ENCODE measurements around the gene LRRC55.

Gene LRRC55

DNA sequence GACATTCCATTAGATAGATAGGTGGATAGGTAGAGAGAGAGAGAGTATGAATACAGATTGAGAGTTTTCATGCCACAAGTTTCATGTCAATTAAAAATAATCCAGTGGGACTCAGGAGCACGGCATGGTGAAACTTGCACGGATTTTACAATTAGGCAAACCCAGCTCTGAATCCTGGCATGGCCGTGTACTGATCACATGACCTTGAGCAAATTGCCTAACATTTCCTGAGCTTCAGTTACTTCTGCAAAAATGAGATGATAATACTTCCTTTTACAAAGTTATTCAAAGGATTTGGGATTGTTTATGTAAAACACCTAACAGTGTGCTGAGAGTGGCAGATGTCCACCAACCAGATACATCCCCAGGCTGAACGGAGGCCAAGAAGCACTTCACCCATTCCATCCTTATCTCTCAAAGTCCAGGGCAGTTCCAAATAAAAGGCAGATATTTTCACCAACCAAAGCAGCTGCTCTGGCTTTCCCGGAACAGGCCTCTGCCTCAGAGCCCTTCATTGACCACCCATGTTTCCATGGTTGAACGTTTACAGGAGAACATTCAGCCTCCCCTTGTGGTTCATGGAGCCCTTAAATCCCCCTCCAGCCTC, 37.4 kb downstream of the LRRC55 start:
- no peaks in the 10 kb centered on the region for H3K27me3 ChIP-seq (ENCODE audit: control insufficient read depth in 1 of 2, insufficient read depth in 2 of 2, low read length in 2 of 2)
- no peak overlapping the region for H3K4me3 ChIP-seq (ENCODE audit: low read length in 2 of 2)

DNA sequence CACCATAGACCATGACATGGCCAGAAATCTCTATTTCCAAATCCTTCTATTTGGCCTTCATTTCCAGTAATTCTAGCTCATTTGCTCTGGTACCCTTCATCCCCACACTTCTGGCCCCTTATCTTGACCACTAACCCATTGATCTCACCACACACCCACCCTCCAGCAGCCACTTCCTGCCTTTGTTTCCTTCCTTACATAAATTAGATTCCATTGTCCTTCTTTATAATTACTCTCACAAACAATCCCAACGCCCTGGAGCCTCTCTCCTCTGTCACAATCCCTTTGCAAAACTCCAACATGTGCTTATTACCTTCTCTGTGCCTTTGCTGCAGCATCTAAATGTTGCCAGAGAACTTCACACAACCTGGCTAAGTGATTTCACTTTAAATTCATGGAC, 40.5 kb downstream of the LRRC55 start:
- no peak overlapping the region for H3K9ac ChIP-seq (ENCODE audit: low read length in 2 of 2)
- no peaks in the 10 kb centered on the region for H3K36me3 ChIP-seq (ENCODE audit: control insufficient read depth in 2 of 2, insufficient read depth in 2 of 2, low read length in 2 of 2)
- no peak overlapping the region for H3K27ac ChIP-seq (ENCODE audit: low read length)
- H3K4me3 ChIP-seq (ENCODE audit: low read length in 2 of 2) = no peak overlapping the region
- no peaks in the 10 kb centered on the region for H3K4me1 ChIP-seq (ENCODE audit: control insufficient read depth, insufficient read depth, low read length)
- no peaks in the 10 kb centered on the region for H3K27me3 ChIP-seq (ENCODE audit: control insufficient read depth in 1 of 2, insufficient read depth in 2 of 2, low read length in 2 of 2)
- no peaks in the 10 kb centered on the region for H3K9me3 ChIP-seq (ENCODE audit: control insufficient read depth in 2 of 2, low read length in 2 of 2)

More for the DNA sequence above, 37.4 kb downstream of the LRRC55 start:
- Histone ChIP-seq H3K9ac (ENCODE audit: low read length in 2 of 2) (no peak overlapping the region), H3K9me3 (ENCODE audit: control insufficient read depth in 2 of 2, low read length in 2 of 2) (no peaks in the 10 kb centered on the region), H3K4me1 (ENCODE audit: control insufficient read depth, insufficient read depth, low read length) (peaks cover 5% of the 10 kb centered on the region), H3K27ac (ENCODE audit: low read length) (no peak overlapping the region), H3K36me3 (ENCODE audit: control insufficient read depth in 2 of 2, insufficient read depth in 2 of 2, low read length in 2 of 2) (no peaks in the 10 kb centered on the region)

DNA sequence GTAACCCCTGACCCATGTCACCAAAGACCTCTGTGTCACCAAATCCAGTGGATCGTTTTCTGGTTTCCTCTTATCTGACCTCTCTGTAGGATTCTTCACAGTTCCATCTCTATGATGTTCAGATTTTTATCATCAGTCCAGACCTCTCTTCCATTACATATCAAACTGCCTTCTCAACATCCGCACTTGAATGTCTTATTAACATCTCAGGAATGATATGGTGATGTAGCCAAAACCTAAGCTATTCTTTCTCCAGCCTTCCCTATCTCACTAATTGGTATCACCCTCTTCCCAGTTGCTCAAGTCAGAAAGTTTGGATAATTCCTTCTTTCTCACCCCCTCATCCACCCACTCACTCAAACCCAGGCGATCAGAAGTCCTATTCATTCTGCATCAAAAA, 41.8 kb downstream of the LRRC55 start:
- no peak overlapping the region for H3K27ac ChIP-seq (ENCODE audit: low read length)
- H3K9ac ChIP-seq (ENCODE audit: low read length in 2 of 2) = no peak overlapping the region
- H3K4me1 ChIP-seq (ENCODE audit: control insufficient read depth, insufficient read depth, low read length) = no peaks in the 10 kb centered on the region
- H3K4me3 ChIP-seq (ENCODE audit: low read length in 2 of 2) = no peak overlapping the region
- H3K27me3 ChIP-seq (ENCODE audit: control insufficient read depth in 1 of 2, insufficient read depth in 2 of 2, low read length in 2 of 2) = no peaks in the 10 kb centered on the region
- no peaks in the 10 kb centered on the region for H3K9me3 ChIP-seq (ENCODE audit: control insufficient read depth in 2 of 2, low read length in 2 of 2)
- H3K36me3 ChIP-seq (ENCODE audit: control insufficient read depth in 2 of 2, insufficient read depth in 2 of 2, low read length in 2 of 2) = no peaks in the 10 kb centered on the region

DNA sequence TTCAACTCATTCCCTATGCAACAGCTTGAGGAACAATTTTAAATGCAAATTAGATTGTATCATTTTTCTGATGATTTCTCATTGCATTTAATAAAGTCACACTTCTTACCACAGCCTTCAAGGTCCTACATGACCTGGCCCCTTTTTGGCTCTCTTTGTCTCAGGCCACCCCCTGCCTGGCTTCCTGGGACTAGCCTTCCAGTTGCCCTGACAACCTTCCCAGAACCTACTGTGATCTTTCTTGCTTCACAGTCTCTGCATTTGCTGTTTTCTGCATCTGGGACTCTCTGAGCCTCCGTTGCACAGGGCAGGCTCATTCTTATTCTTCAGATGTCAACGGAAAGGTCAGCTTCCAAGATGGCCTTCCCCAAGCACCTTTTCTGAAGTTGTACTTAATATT, 42.4 kb downstream of the LRRC55 start:
- H3K9ac ChIP-seq (ENCODE audit: low read length in 2 of 2) = no peak overlapping the region
- H3K36me3 ChIP-seq (ENCODE audit: control insufficient read depth in 2 of 2, insufficient read depth in 2 of 2, low read length in 2 of 2) = no peaks in the 10 kb centered on the region

DNA sequence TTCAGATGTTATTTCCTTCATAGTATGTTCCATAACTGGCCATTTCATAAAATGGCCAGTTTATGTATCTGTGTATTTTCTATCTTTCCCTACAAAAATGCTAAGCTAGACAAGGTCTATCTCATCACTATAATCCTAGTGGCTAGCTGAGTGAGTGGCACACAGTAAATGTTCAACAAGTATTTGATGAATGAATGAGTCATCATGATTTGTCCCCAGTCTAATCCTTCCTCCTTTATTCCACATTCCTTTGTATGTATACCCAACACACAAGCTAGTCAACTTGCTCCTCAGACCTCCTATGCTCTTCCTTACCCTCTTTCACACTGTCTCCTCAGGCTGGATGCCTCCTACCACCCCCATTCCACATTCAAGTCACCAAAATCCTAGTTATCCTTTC, 42.8 kb downstream of the LRRC55 start:
- Histone ChIP-seq H3K27me3 (ENCODE audit: control insufficient read depth in 1 of 2, insufficient read depth in 2 of 2, low read length in 2 of 2) (no peaks in the 10 kb centered on the region), H3K27ac (ENCODE audit: low read length) (no peak overlapping the region), H3K9ac (ENCODE audit: low read length in 2 of 2) (no peak overlapping the region), H3K36me3 (ENCODE audit: control insufficient read depth in 2 of 2, insufficient read depth in 2 of 2, low read length in 2 of 2) (no peaks in the 10 kb centered on the region), H3K9me3 (ENCODE audit: control insufficient read depth in 2 of 2, low read length in 2 of 2) (no peaks in the 10 kb centered on the region), H3K4me3 (ENCODE audit: low read length in 2 of 2) (no peak overlapping the region), H3K4me1 (ENCODE audit: control insufficient read depth, insufficient read depth, low read length) (no peaks in the 10 kb centered on the region)

More for the DNA sequence above, 42.4 kb downstream of the LRRC55 start:
- H3K27ac ChIP-seq (ENCODE audit: low read length) = no peak overlapping the region
- H3K27me3 ChIP-seq (ENCODE audit: control insufficient read depth in 1 of 2, insufficient read depth in 2 of 2, low read length in 2 of 2) = no peaks in the 10 kb centered on the region
- H3K4me3 ChIP-seq (ENCODE audit: low read length in 2 of 2) = no peak overlapping the region
- H3K4me1 ChIP-seq (ENCODE audit: control insufficient read depth, insufficient read depth, low read length) = no peaks in the 10 kb centered on the region
- H3K9me3 ChIP-seq (ENCODE audit: control insufficient read depth in 2 of 2, low read length in 2 of 2) = no peaks in the 10 kb centered on the region

DNA sequence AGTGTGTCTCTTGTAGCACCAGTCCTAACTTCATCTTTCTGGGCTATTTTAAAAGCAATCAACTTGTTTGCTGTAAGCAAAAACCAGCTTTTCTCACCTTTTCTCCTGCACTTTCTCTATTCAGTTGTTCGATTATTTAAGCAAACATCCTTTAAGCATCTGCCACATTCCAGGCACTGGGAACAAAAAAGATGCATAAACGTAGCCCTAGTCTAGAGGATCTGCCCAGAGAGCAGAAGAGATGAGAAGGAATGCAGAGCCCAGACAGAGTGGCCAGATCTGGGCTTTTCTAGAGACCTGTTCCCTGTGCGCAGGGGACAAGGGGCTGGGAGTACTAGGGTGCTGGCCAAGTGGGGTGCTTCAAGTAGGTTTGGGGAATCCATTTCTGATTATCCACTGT, 46.8 kb downstream of the LRRC55 start:
- no peaks in the 10 kb centered on the region for H3K4me1 ChIP-seq (ENCODE audit: control insufficient read depth, insufficient read depth, low read length)
- no peak overlapping the region for H3K27ac ChIP-seq (ENCODE audit: low read length)
- no peak overlapping the region for H3K4me3 ChIP-seq (ENCODE audit: low read length in 2 of 2)
- no peaks in the 10 kb centered on the region for H3K9me3 ChIP-seq (ENCODE audit: control insufficient read depth in 2 of 2, low read length in 2 of 2)
- H3K36me3 ChIP-seq (ENCODE audit: control insufficient read depth in 2 of 2, insufficient read depth in 2 of 2, low read length in 2 of 2) = no peaks in the 10 kb centered on the region
- H3K27me3 ChIP-seq (ENCODE audit: control insufficient read depth in 1 of 2, insufficient read depth in 2 of 2, low read length in 2 of 2) = peaks cover 0 to 2% of the 10 kb centered on the region in 2 donors
- H3K9ac ChIP-seq (ENCODE audit: low read length in 2 of 2) = no peak overlapping the region

DNA sequence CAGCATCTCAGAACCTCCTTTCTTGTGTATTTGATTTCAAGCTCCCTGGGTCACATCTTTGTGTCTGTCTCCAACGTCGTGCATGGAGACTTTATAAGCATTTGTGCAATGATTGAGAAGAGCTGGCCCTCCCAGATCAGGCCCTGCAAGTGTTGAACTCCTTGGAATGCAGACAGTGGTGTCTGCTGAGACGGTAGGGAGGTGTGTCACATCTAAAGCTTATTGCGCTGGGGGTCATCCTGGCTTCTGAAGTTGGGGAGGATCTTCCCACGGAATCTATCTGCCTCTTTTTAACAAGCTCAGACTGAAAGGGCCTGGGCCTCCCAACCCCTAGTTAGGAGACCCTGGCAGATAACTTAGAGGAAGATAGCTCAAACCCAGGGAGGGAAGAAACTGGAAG, 48.6 kb downstream of the LRRC55 start:
- peaks cover 0 to 9% of the 10 kb centered on the region in 2 donors for H3K27me3 ChIP-seq (ENCODE audit: control insufficient read depth in 1 of 2, insufficient read depth in 2 of 2, low read length in 2 of 2)

DNA sequence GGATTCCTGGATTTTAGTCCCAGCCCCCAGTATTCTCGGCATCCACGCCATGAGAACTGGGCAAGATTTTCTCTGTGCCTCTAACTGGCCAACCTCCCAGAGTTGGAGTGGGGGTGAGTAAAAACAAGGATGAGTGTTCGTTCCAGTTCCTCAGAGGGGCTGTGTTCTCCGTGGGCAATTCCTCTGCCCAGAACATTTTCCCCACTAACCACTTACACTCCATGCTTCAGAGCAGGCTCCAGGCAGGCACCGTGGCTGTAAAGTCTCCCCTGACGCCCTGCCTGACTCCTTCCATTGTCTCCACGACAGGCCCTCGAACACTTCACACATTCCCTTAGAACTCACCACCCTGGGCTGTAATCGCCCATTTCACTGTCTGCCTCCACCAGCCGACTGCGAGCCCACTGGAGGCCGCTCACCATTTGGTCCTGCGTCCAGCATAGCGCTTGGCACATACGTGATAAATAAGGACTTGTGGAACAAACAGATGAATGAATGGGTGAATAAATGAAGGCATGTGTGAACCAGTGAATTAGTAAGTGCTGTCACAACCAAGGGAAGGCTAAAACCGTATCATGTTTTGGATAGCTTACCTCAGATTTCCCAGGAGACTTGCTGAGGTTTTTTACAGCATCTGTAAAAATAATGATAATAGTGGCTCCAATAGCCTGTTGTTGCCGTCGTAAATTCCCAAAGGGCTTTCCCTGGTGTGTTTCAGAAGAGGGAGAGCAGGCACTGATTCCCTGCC, 49.2 kb downstream of the LRRC55 start:
- H3K4me3 ChIP-seq (ENCODE audit: low read length in 2 of 2) = no peak overlapping the region
- no peak overlapping the region for H3K27ac ChIP-seq (ENCODE audit: low read length)
- no peak overlapping the region for H3K9ac ChIP-seq (ENCODE audit: low read length in 2 of 2)
- no peaks in the 10 kb centered on the region for H3K36me3 ChIP-seq (ENCODE audit: control insufficient read depth in 2 of 2, insufficient read depth in 2 of 2, low read length in 2 of 2)
- peaks cover 0 to 14% of the 10 kb centered on the region in 2 donors for H3K27me3 ChIP-seq (ENCODE audit: control insufficient read depth in 1 of 2, insufficient read depth in 2 of 2, low read length in 2 of 2)
- no peaks in the 10 kb centered on the region for H3K9me3 ChIP-seq (ENCODE audit: control insufficient read depth in 2 of 2, low read length in 2 of 2)
- H3K4me1 ChIP-seq (ENCODE audit: control insufficient read depth, insufficient read depth, low read length) = no peaks in the 10 kb centered on the region

More for the DNA sequence above, 48.6 kb downstream of the LRRC55 start:
- Histone ChIP-seq H3K4me3 (ENCODE audit: low read length in 2 of 2) (no peak overlapping the region), H3K4me1 (ENCODE audit: control insufficient read depth, insufficient read depth, low read length) (no peaks in the 10 kb centered on the region), H3K36me3 (ENCODE audit: control insufficient read depth in 2 of 2, insufficient read depth in 2 of 2, low read length in 2 of 2) (no peaks in the 10 kb centered on the region), H3K9me3 (ENCODE audit: control insufficient read depth in 2 of 2, low read length in 2 of 2) (no peaks in the 10 kb centered on the region), H3K27ac (ENCODE audit: low read length) (no peak overlapping the region), H3K9ac (ENCODE audit: low read length in 2 of 2) (no peak overlapping the region)

DNA sequence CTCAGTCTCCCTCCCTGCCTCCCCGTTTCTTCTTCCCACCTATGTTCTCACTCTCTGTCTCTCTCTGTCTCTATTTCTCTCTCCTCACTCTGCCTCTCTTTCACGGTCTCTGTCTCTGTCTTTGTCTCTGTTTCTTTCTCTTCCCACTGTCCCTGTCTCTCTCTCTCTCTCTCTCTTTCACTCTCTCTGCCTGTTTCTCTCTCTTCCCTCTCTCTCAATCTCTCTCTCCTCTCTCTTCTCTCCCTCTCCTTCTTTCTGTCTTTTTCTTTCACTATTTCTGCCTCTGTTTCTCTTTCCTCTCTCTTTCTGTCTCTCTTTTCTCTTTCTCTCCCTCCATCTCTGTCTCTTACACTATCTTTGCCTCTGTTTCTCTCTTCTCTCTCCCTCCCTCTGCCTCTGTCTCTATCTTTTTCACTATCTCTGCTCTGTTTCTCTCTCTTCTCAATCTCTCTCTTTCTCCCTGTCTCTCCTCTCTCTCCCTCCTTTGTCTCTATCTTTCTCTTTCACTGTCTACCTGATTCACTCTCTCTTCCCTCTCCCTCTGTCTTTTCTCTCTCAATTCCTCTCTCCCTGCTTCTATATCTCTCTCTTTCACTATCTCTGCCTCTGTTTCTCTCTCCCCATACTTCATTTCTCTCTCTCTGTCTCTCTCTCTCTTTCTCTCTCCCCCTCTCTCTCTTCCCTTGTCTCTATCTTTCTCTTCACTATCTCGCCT, 49.9 kb downstream of the LRRC55 start:
- Histone ChIP-seq H3K27me3 (ENCODE audit: control insufficient read depth in 1 of 2, insufficient read depth in 2 of 2, low read length in 2 of 2) (peaks cover 0 to 20% of the 10 kb centered on the region in 2 donors), H3K9ac (ENCODE audit: low read length in 2 of 2) (no peak overlapping the region), H3K4me1 (ENCODE audit: control insufficient read depth, insufficient read depth, low read length) (no peaks in the 10 kb centered on the region), H3K4me3 (ENCODE audit: low read length in 2 of 2) (no peak overlapping the region), H3K9me3 (ENCODE audit: control insufficient read depth in 2 of 2, low read length in 2 of 2) (no peaks in the 10 kb centered on the region), H3K27ac (ENCODE audit: low read length) (no peak overlapping the region), H3K36me3 (ENCODE audit: control insufficient read depth in 2 of 2, insufficient read depth in 2 of 2, low read length in 2 of 2) (no peaks in the 10 kb centered on the region)

DNA sequence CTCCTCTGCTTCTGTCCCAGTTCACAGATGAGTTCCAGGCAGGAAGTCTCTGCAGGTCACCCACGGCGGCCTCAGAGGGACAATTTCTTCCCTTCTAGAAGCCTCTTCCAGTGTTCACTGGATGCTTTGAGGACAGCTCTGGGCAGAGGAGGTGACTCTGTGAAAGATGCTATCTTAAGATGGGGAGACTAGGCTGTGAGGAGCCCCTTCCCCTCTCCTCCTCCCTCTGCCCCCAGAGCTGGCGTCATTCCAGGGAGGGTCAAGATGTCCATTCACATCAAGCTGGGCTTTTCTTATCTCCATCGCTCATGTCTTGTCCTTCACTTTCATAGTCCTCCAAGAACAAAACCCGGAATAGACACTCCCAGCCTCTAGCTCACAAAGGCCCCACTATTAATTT, 51.9 kb downstream of the LRRC55 start:
- H3K27ac ChIP-seq (ENCODE audit: low read length) = no peak overlapping the region
- H3K9ac ChIP-seq (ENCODE audit: low read length in 2 of 2) = no peak overlapping the region
- H3K4me3 ChIP-seq (ENCODE audit: low read length in 2 of 2) = no peak overlapping the region
- no peaks in the 10 kb centered on the region for H3K36me3 ChIP-seq (ENCODE audit: control insufficient read depth in 2 of 2, insufficient read depth in 2 of 2, low read length in 2 of 2)
- peaks cover 0 to 20% of the 10 kb centered on the region in 2 donors for H3K27me3 ChIP-seq (ENCODE audit: control insufficient read depth in 1 of 2, insufficient read depth in 2 of 2, low read length in 2 of 2)
- H3K4me1 ChIP-seq (ENCODE audit: control insufficient read depth, insufficient read depth, low read length) = no peaks in the 10 kb centered on the region
- no peaks in the 10 kb centered on the region for H3K9me3 ChIP-seq (ENCODE audit: control insufficient read depth in 2 of 2, low read length in 2 of 2)

All from stomach smooth muscle (tissue), 2 donors.